ENCODE data around the gene GRIK1. TPM values are rescaled to one million over a fixed set of nuclear protein-coding genes. Genes with fewer than 3 reads are reported as not detected.

The GRIK1 gene
- total RNA-seq, 1 donor from 2014 or later, result not detected

GRCh38 chr21:29650523-29651022, 289.2 kb downstream of the GRIK1 start:
- DNase-seq, result no peak
- intact Hi-C loops (cut with micrococcal nuclease), result no loop called here
- no peak overlapping the region for H3K4me3 Mint-ChIP-seq
- H3K27ac Mint-ChIP-seq, result no peak overlapping the region
- no peaks in the 10 kb centered on the region for H3K27me3 Mint-ChIP-seq
- H3K9me3 Mint-ChIP-seq, result peaks cover 10% of the 10 kb centered on the region
- no peaks in the 10 kb centered on the region for H3K36me3 Mint-ChIP-seq (ENCODE audit: low read depth)
- H3K4me1 Mint-ChIP-seq, result peaks cover 17% of the 10 kb centered on the region

DNA sequence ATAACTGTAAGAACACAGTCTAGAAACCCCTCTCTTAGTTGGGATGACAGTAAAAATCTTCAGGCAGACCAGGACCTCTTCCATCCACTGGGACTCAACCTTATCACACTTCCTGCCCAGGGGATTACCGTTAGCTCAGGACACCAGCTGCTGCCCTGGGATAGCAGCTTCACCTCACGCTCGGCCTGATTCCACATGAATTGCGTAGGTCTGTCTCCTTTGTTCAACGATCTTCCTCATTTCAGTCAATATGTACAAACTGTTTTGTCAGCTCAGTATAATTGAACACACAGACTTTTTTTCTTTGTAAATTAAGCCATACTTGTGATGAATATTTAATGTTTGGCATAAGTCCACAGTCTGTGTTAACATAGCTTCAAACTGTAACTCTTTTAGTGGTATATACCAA, 290.4 kb downstream of the GRIK1 start:
- H3K4me3 Mint-ChIP-seq, result no peak overlapping the region
- intact Hi-C loops (cut with micrococcal nuclease), result no loop called here
- no peaks in the 10 kb centered on the region for H3K36me3 Mint-ChIP-seq (ENCODE audit: low read depth)
- peaks cover 11% of the 10 kb centered on the region for H3K4me1 Mint-ChIP-seq
- DNase-seq, result no peak
- H3K27me3 Mint-ChIP-seq, result no peaks in the 10 kb centered on the region
- peaks cover 3% of the 10 kb centered on the region for H3K9me3 Mint-ChIP-seq
- no peak overlapping the region for H3K27ac Mint-ChIP-seq

- no peak overlapping the region for H3K27ac Mint-ChIP-seq
These were observed 291.0 kb downstream of the GRIK1 start for GRCh38 chr21:29648710-29649240.

GRCh38 chr21:29647353-29647781, 292.4 kb downstream of the GRIK1 start:
- no peak overlapping the region for H3K27ac Mint-ChIP-seq
- H3K27me3 Mint-ChIP-seq, result no peaks in the 10 kb centered on the region
- intact Hi-C loops (cut with micrococcal nuclease), result no loop called here
- H3K4me1 Mint-ChIP-seq, result peaks cover 1% of the 10 kb centered on the region
- DNase-seq, result no peak
- no peak overlapping the region for H3K4me3 Mint-ChIP-seq
- H3K36me3 Mint-ChIP-seq (ENCODE audit: low read depth), result no peaks in the 10 kb centered on the region
- H3K9me3 Mint-ChIP-seq, result peaks cover 3% of the 10 kb centered on the region

More at GRCh38 chr21:29648710-29649240, 291.0 kb downstream of the GRIK1 start:
- Mint-ChIP-seq H3K4me1 (peaks cover 5% of the 10 kb centered on the region), H3K36me3 (ENCODE audit: low read depth) (no peaks in the 10 kb centered on the region), H3K9me3 (peaks cover 3% of the 10 kb centered on the region), H3K27me3 (no peaks in the 10 kb centered on the region), H3K4me3 (no peak overlapping the region)
- no peak for DNase-seq
- intact Hi-C loops (cut with micrococcal nuclease), result no loop called here

GRCh38 chr21:29645666-29646553, 293.9 kb downstream of the GRIK1 start:
- peaks cover 3% of the 10 kb centered on the region for H3K9me3 Mint-ChIP-seq
- no peak overlapping the region for H3K27ac Mint-ChIP-seq
- DNase-seq, result no peak
- H3K4me3 Mint-ChIP-seq, result no peak overlapping the region
- intact Hi-C loops (cut with micrococcal nuclease), result no loop called here
- peaks cover 1% of the 10 kb centered on the region for H3K4me1 Mint-ChIP-seq
- H3K36me3 Mint-ChIP-seq (ENCODE audit: low read depth), result no peaks in the 10 kb centered on the region
- no peaks in the 10 kb centered on the region for H3K27me3 Mint-ChIP-seq

DNA sequence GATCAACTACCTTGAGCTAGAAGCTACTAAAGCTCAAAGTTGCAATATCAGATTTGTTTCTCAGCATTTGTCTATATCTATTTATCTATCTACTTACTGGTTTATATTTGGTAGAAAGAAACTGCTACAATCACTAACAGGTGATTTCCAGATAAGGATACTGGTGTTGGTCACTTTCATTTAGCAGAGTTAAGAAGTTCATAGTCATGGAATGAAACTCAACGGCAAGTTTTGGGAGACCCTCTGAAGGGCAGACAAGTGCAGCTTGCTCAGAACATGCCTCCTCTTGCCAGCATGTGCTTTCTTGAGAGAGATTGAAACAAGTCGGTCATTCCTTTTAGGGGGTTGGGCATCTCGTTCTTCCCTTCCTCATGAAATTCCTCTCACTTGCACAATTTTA, 296.5 kb downstream of the GRIK1 start:
- Mint-ChIP-seq H3K27ac (no peak overlapping the region), H3K4me1 (no peaks in the 10 kb centered on the region), H3K36me3 (ENCODE audit: low read depth) (no peaks in the 10 kb centered on the region), H3K4me3 (no peak overlapping the region), H3K27me3 (no peaks in the 10 kb centered on the region), H3K9me3 (peaks cover 3% of the 10 kb centered on the region)
- no peak for DNase-seq
- intact Hi-C loops (cut with micrococcal nuclease), result no loop called here

GRCh38 chr21:29642551-29643245, 297.1 kb downstream of the GRIK1 start:
- Mint-ChIP-seq H3K4me1 (no peaks in the 10 kb centered on the region), H3K4me3 (no peak overlapping the region), H3K9me3 (peaks cover 3% of the 10 kb centered on the region), H3K27ac (no peak overlapping the region), H3K36me3 (ENCODE audit: low read depth) (no peaks in the 10 kb centered on the region), H3K27me3 (no peaks in the 10 kb centered on the region)
- DNase-seq, result no peak
- intact Hi-C loops (cut with micrococcal nuclease), result no loop called here

GRCh38 chr21:29641635-29642550, 297.9 kb downstream of the GRIK1 start:
- H3K36me3 Mint-ChIP-seq (ENCODE audit: low read depth), result no peaks in the 10 kb centered on the region
- no peaks in the 10 kb centered on the region for H3K4me1 Mint-ChIP-seq
- DNase-seq, result no peak
- H3K27ac Mint-ChIP-seq, result no peak overlapping the region
- intact Hi-C loops (cut with micrococcal nuclease), result no loop called here
- H3K4me3 Mint-ChIP-seq, result no peak overlapping the region
- H3K27me3 Mint-ChIP-seq, result no peaks in the 10 kb centered on the region
- no peaks in the 10 kb centered on the region for H3K9me3 Mint-ChIP-seq

GRCh38 chr21:29641001-29641634, 298.7 kb downstream of the GRIK1 start:
- H3K4me3 Mint-ChIP-seq, result no peak overlapping the region
- intact Hi-C loops (cut with micrococcal nuclease), result no loop called here
- H3K27ac Mint-ChIP-seq, result no peak overlapping the region
- DNase-seq, result no peak
- H3K4me1 Mint-ChIP-seq, result no peaks in the 10 kb centered on the region
- no peaks in the 10 kb centered on the region for H3K9me3 Mint-ChIP-seq
- H3K36me3 Mint-ChIP-seq (ENCODE audit: low read depth), result no peaks in the 10 kb centered on the region
- H3K27me3 Mint-ChIP-seq, result no peaks in the 10 kb centered on the region

DNA sequence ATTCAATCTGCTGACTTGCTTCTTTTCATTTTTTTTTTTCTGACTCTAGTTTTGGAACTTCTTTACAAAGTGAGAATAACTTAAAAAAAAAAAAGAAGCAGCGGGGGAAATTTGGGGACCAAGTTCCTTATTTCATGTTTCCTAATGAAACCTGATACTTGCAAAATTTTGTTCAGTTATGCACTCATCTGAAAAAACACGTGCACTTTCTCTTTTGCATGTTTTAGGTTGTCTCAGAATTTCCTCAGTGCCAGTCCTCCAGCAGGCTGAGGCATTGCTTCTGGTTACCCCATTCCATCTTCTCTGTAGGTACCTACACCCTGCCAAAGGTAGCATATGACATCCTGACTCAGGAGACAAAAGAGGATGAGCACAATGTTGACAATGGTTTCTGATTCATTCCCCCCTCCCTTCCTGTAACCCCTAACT, 299.7 kb downstream of the GRIK1 start:
- no peaks in the 10 kb centered on the region for H3K9me3 Mint-ChIP-seq
- no peak overlapping the region for H3K27ac Mint-ChIP-seq
- H3K4me3 Mint-ChIP-seq, result no peak overlapping the region
- no peaks in the 10 kb centered on the region for H3K27me3 Mint-ChIP-seq
- intact Hi-C loops (cut with micrococcal nuclease), result no loop called here
- H3K36me3 Mint-ChIP-seq (ENCODE audit: low read depth), result no peaks in the 10 kb centered on the region
- no peaks in the 10 kb centered on the region for H3K4me1 Mint-ChIP-seq
- no peak for DNase-seq

- no peak for DNase-seq
- H3K9me3 Mint-ChIP-seq, result no peaks in the 10 kb centered on the region
- H3K4me3 Mint-ChIP-seq, result no peak overlapping the region
- intact Hi-C loops (cut with micrococcal nuclease), result no loop called here
- no peaks in the 10 kb centered on the region for H3K36me3 Mint-ChIP-seq (ENCODE audit: low read depth)
- H3K27ac Mint-ChIP-seq, result no peak overlapping the region
- no peaks in the 10 kb centered on the region for H3K27me3 Mint-ChIP-seq
- no peaks in the 10 kb centered on the region for H3K4me1 Mint-ChIP-seq
These were observed 300.3 kb downstream of the GRIK1 start for GRCh38 chr21:29639366-29640079.

DNA sequence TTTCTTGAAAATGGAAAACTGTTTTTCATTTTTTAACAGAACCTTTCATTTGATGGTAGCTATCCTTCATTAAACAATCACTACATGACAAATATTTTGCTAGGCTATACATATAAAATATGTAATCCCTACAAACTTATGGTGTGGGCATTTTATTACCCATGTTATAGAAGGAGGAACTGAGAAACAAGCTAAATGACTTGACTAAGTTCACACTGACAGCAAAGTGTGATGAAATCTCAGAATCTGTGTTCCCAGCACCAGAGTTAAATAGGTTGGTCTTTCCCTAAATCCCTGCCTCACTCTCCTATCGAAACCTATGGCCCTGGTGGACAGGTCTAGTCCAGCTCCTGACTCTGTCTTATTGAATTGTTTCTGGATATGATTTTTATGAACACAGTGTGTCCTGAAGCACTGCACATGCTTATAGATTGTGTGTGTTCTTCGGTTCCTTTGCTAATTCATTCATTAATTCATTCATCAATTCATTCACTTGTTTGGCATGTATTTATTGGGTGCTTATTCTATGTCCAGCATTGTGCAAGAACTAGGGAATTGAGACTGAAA, 301.0 kb downstream of the GRIK1 start:
- Mint-ChIP-seq H3K27me3 (no peaks in the 10 kb centered on the region), H3K4me1 (no peaks in the 10 kb centered on the region), H3K4me3 (no peak overlapping the region), H3K9me3 (no peaks in the 10 kb centered on the region), H3K36me3 (ENCODE audit: low read depth) (no peaks in the 10 kb centered on the region), H3K27ac (no peak overlapping the region)
- intact Hi-C loops (cut with micrococcal nuclease), result no loop called here
- no peak for DNase-seq
